GM12892 (cell line): ENCODE data around the gene COPB2.

ENCODE experiments used
- POLR2A ChIP-seq: IDR thresholded peaks from 2 replicates; pipeline ENCODE4 v1.6.1; 2011; ENCODE audit warnings: low read depth, low read length, control low read depth
- POLR2AphosphoS5 ChIP-seq: IDR thresholded peaks from 2 replicates; pipeline ENCODE4 v1.6.1; 2011; ENCODE audit warnings: low read depth, low read length, control low read depth
- TAF1 ChIP-seq: IDR thresholded peaks from 2 replicates; pipeline ENCODE4 v1.6.1; 2011; ENCODE audit warnings: low read depth, mild to moderate bottlenecking, control low read depth, low read length, borderline replicate concordance

GRCh38 chr3:139427283-139428060 lies 38.0 kb upstream of the COPB2 start:
- no peak for TF ChIP-seq POLR2AphosphoS5
- no peak for TF ChIP-seq TAF1
- TF ChIP-seq POLR2A, result no peak
